PC-9 (cell line): Measurements from ENCODE around the gene DNAH11. TPM values are rescaled to one million over a fixed set of nuclear protein-coding genes. Genes with fewer than 3 reads are reported as not detected.

Experiments used
- BruUV-seq: library from RNA; stranded (reverse); fragments of 400-500 nt; replicated peaks from 2 replicates; lab custom pipeline; 2021; lab: Mats Ljungman, UMichigan
- CTCF ChIA-PET: fragments of 300-600 bp; sonication (Branson Sonifier 250); formaldehyde crosslinking; loops from one replicate; lab custom pipeline; 2022; ENCODE audit warnings: antibody characterized with exemption; lab: Charles Lee
- POLR2A ChIA-PET: fragments of 300-600 bp; sonication (Branson Sonifier 250); formaldehyde crosslinking; loops from one replicate; lab custom pipeline; 2022; ENCODE audit warnings: antibody characterized with exemption; ENCODE audit not compliant: unreplicated experiment; lab: Charles Lee
- DNase-seq, 2 experiments: peaks; one replicate each; pipeline versions ENCODE4 v3.0.0 to v3.0.0-alpha.2; 2015 to 2022; ENCODE audit warnings: mixed read lengths in 1 of 2
- H2AFZ ChIP-seq: fragments of 200-600 bp; sonication (generic); 2 replicates; pipeline ENCODE4 v1.8.1; 2017; ENCODE audit warnings: antibody characterized with exemption
- H3F3A ChIP-seq: fragments of 200-600 bp; sonication (generic); 2 replicates; pipeline ENCODE4 v1.8.1; 2017; ENCODE audit warnings: antibody characterized with exemption, mild to moderate bottlenecking, low read depth; ENCODE audit not compliant: insufficient read depth
- H3K27ac ChIP-seq: fragments of 200-600 bp; sonication (generic); 2 replicates; pipeline ENCODE4 v1.6.1; 2016; ENCODE audit warnings: mixed run types
- H3K27me3 ChIP-seq: fragments of 200-600 bp; sonication (generic); 2 replicates; pipeline ENCODE4 v1.6.1; 2016; ENCODE audit warnings: low read depth, mixed run types; ENCODE audit not compliant: insufficient read depth
- H3K36me3 ChIP-seq: fragments of 200-600 bp; sonication (generic); 2 replicates; pipeline ENCODE4 v1.6.1; 2016; ENCODE audit warnings: low read depth, mixed run types
- H3K4me1 ChIP-seq: fragments of 200-600 bp; sonication (generic); replicated peaks from 2 replicates; pipeline ENCODE4 v1.6.1; 2016; ENCODE audit warnings: mixed run types; ENCODE audit not compliant: insufficient read depth
- H3K4me2 ChIP-seq: fragments of 200-600 bp; sonication (generic); 2 replicates; pipeline ENCODE4 v1.6.1; 2017; ENCODE audit warnings: mixed run types
- H3K4me3 ChIP-seq: fragments of 200-600 bp; sonication (generic); 2 replicates; pipeline ENCODE4 v1.6.1; 2016; ENCODE audit warnings: mixed run types
- H3K79me2 ChIP-seq: fragments of 200-600 bp; sonication (generic); 2 replicates; pipeline ENCODE4 v1.6.1; 2017; ENCODE audit warnings: low read depth, mixed run types
- H3K9me2 ChIP-seq: fragments of 200-600 bp; sonication (generic); 2 replicates; pipeline ENCODE4 v1.8.1; 2017; ENCODE audit warnings: mild to moderate bottlenecking; ENCODE audit not compliant: insufficient read depth
- H3K9me3 ChIP-seq: fragments of 200-600 bp; sonication (generic); 2 replicates; pipeline ENCODE4 v1.8.1; 2016; ENCODE audit warnings: low read depth; ENCODE audit not compliant: insufficient read depth
- H4K20me1 ChIP-seq: fragments of 200-600 bp; sonication (generic); 2 replicates; pipeline ENCODE4 v1.8.1; 2017; ENCODE audit not compliant: insufficient read depth
- EZH2 ChIP-seq: fragments of 200-600 bp; sonication (generic); IDR thresholded peaks from 2 replicates; pipeline ENCODE4 v1.8.0; 2017; ENCODE audit warnings: antibody characterized with exemption, low read depth
- intact Hi-C: fragments of 100-400 bp; cut with micrococcal nuclease; formaldehyde crosslinking; loops from one replicate; pipeline ENCODE4 v1.10.0; 2022; ENCODE audit not compliant: unreplicated experiment
- total RNA-seq: library from RNA; stranded (reverse); gene quantifications from 2 replicates; pipeline ENCODE4 v1.2.3, GENCODE V29; 2021
- TF ChIP-seq, protein P1 (sequence below): fragments of 200-600 bp; sonication (generic); conservative IDR thresholded peaks from 2 replicates; pipeline ENCODE4 v1.6.1; 2017; ENCODE audit warnings: mixed run types, antibody characterized with exemption, mild to moderate bottlenecking, moderate library complexity

Gene DNAH11
- total RNA-seq, 1 experiment from 2014 or later = not detected

DNA sequence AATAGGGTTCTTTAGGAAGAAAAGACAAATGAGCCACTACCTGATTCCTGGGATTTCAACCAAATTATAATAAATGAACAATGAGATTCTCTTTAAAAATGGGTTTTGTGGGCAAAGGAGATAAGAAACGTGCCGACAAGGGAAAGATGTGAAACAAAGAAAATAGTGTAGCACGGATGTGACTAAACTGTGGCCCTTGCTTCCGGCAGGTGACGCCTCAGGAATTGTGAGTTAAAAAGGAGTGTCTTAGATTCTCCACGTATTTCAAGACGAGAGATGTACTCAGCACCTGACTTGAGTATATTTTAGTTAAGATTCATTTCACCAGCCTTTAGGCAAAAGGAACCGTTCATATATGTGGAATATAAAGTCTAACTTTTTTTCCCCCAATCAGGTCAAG lies 75.9 kb downstream of the DNAH11 start:
- POLR2A ChIA-PET = no interaction called here
- H3K27ac ChIP-seq = peak overlapping the region; percentile 95
- no TSS peak for BruUV-seq
- H3F3A ChIP-seq = peaks cover 19% of the 10 kb centered on the region
- no peaks in the 10 kb centered on the region for H4K20me1 ChIP-seq
- H3K27me3 ChIP-seq = no peaks in the 10 kb centered on the region
- H3K9me3 ChIP-seq = 0 out of 2 replicates have a peak, but pooled peaks cover 5% of the 10 kb centered on the region
- no peaks in the 10 kb centered on the region for H3K79me2 ChIP-seq
- H3K4me3 ChIP-seq = no peak overlapping the region
- H3K9me2 ChIP-seq = no peaks in the 10 kb centered on the region
- CTCF ChIA-PET = interaction anchor here (0.6 kb wide), 1 partner anchor 465 kb away, joined by 6 read pairs; no protein-coding TSS in a partner anchor
- no peak for DNase-seq
- intact Hi-C loops = no loop called here
- peak overlapping the region; percentile 72 for H3K4me2 ChIP-seq
- H2AFZ ChIP-seq = no peak overlapping the region
- H3K4me1 ChIP-seq = peaks cover 34% of the 10 kb centered on the region
- no peak for TF ChIP-seq EZH2
- TF ChIP-seq, protein P1, sequence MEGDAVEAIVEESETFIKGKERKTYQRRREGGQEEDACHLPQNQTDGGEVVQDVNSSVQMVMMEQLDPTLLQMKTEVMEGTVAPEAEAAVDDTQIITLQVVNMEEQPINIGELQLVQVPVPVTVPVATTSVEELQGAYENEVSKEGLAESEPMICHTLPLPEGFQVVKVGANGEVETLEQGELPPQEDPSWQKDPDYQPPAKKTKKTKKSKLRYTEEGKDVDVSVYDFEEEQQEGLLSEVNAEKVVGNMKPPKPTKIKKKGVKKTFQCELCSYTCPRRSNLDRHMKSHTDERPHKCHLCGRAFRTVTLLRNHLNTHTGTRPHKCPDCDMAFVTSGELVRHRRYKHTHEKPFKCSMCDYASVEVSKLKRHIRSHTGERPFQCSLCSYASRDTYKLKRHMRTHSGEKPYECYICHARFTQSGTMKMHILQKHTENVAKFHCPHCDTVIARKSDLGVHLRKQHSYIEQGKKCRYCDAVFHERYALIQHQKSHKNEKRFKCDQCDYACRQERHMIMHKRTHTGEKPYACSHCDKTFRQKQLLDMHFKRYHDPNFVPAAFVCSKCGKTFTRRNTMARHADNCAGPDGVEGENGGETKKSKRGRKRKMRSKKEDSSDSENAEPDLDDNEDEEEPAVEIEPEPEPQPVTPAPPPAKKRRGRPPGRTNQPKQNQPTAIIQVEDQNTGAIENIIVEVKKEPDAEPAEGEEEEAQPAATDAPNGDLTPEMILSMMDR = no peak
- H3K36me3 ChIP-seq = no peaks in the 10 kb centered on the region

DNA sequence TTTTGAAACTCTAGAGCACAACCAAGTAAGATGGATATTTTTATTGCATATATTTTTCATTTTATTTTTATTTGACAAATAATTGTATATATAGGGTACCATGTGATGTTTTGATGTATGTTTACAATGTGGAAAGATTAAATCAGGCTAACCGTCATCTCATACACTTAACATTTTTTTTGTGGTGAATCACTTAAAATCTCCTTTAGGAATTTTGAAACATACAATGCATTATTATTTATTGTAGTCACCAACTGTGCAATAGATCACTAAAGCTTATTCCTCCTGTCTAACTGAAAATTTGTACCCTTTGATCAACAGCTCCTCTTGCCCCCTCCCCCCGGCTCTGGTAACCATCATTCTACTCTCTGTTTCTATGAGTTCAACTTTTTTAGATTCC lies 77.2 kb downstream of the DNAH11 start:
- Histone ChIP-seq H2AFZ (no peak overlapping the region), H3K36me3 (no peaks in the 10 kb centered on the region), H4K20me1 (no peaks in the 10 kb centered on the region), H3K4me3 (no peak overlapping the region), H3K9me2 (no peaks in the 10 kb centered on the region), H3K4me1 (peaks cover 34% of the 10 kb centered on the region), H3K79me2 (no peaks in the 10 kb centered on the region), H3K9me3 (0 out of 2 replicates have a peak, but pooled peaks cover under 1% of the 10 kb centered on the region), H3F3A (peaks cover 19% of the 10 kb centered on the region), H3K27ac (no peak overlapping the region), H3K4me2 (no peak overlapping the region), H3K27me3 (no peaks in the 10 kb centered on the region)
- no peak for TF ChIP-seq EZH2
- TF ChIP-seq, protein P1 = no peak
- ChIA-PET POLR2A (no interaction called here), CTCF (no interaction called here)
- no TSS peak for BruUV-seq
- DNase-seq = no peak
- intact Hi-C loops = no loop called here

DNA sequence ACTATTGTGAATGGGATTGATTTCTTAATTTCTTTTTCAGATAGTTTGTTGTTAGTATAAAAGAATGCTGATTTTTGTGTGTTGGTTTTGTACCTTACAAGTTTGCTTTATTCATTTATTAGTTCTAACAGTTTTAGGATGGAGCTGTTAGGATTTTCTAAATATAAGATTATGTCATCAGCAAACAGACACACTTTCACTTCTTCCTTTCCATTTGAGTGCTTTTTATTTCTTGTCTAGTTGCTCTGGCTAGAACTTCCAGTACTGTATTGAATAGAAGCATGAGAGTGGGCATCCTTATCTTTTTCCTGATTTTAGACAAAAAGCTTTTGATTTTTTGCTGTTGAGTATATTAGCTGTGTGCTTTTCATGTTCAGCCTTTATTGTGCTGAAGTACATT lies 81.5 kb downstream of the DNAH11 start:
- CTCF ChIA-PET = no interaction called here

More for the DNA sequence above, 81.5 kb downstream of the DNAH11 start:
- H3K4me1 ChIP-seq = peaks cover 11% of the 10 kb centered on the region
- no peak for TF ChIP-seq EZH2
- TF ChIP-seq, protein P1 = no peak
- POLR2A ChIA-PET = no interaction called here
- no peak overlapping the region for H3K27ac ChIP-seq
- no peak overlapping the region for H3K4me2 ChIP-seq
- no peak overlapping the region for H2AFZ ChIP-seq
- H3K36me3 ChIP-seq = no peaks in the 10 kb centered on the region
- H3K79me2 ChIP-seq = no peaks in the 10 kb centered on the region
- H4K20me1 ChIP-seq = no peaks in the 10 kb centered on the region
- H3K4me3 ChIP-seq = no peak overlapping the region
- intact Hi-C loops = no loop called here
- BruUV-seq = no TSS peak
- H3K9me3 ChIP-seq = 0 out of 2 replicates have a peak, but pooled peaks cover 4% of the 10 kb centered on the region
- no peak for DNase-seq
- H3F3A ChIP-seq = no peaks in the 10 kb centered on the region
- 0 out of 2 replicates have a peak, but pooled peaks cover 3% of the 10 kb centered on the region for H3K9me2 ChIP-seq
- H3K27me3 ChIP-seq = no peaks in the 10 kb centered on the region
